GM12878 (cell line): ENCODE measurements around the gene RREB1. TPM values are rescaled to one million over a fixed set of nuclear protein-coding genes. Genes with fewer than 3 reads are reported as not detected.

ENCODE experiments used
- ATAC-seq: fragments of 200-7000 bp; cut with Tn5 transposase; 3 replicates; pipeline ENCODE4 v1.9.1; 2020; ENCODE audit warnings: mild to moderate bottlenecking, moderate library complexity
- BruUV-seq: library from RNA; stranded (reverse); fragments of 400-500 nt; replicated peaks from 2 replicates; lab custom pipeline; 2021; lab: Mats Ljungman, UMichigan
- CTCF ChIA-PET: fragments of 300-600 bp; sonication (Branson Sonifier 250); formaldehyde crosslinking; extraction: SDS; loops from one replicate; lab custom pipeline; 2021; ENCODE audit warnings: inconsistent platforms; lab: Yijun Ruan, JAX
- POLR2A ChIA-PET: fragments of 350-600 bp; formaldehyde crosslinking; extraction: SDS; loops from one replicate; lab custom pipeline; 2021; ENCODE audit warnings: inconsistent platforms; lab: Charles Lee
- RAD21 ChIA-PET: fragments of 300-600 bp; sonication (Branson Sonifier 250); formaldehyde crosslinking; loops from one replicate; lab custom pipeline; 2023; ENCODE audit warnings: antibody characterized with exemption; ENCODE audit not compliant: unreplicated experiment; lab: Charles Lee
- SMC1A ChIA-PET: fragments of 300-600 bp; sonication (Branson Sonifier 250); formaldehyde crosslinking; loops from one replicate; lab custom pipeline; 2023; ENCODE audit not compliant: unreplicated experiment, uncharacterized antibody; lab: Charles Lee
- DNase-seq: peaks from one replicate; pipeline ENCODE4 v3.0.0-alpha.2; 2011; ENCODE audit warnings: low read depth, low spot score
- FAIRE-seq: peaks from 3 replicates; lab custom pipeline; 2011; peaks lifted over from hg19 to GRCh38; lab: Jason Lieb, UNC
- H2AFZ ChIP-seq: 2 replicates; pipeline ENCODE4 v1.6.0; 2011; ENCODE audit warnings: low read depth, low read length, control low read depth; ENCODE audit not compliant: control insufficient read depth
- H3K27ac ChIP-seq: 2 replicates; pipeline ENCODE4 v1.5.1; 2011; ENCODE audit warnings: control low read depth; ENCODE audit not compliant: control insufficient read depth, insufficient read depth
- H3K27me3 ChIP-seq, 2 experiments: replicated peaks in 1 of 2; 2 replicates each; pipeline versions ENCODE4 v1.6.0 to v1.6.1; 2011; ENCODE audit warnings: low read length in 1 of 2; ENCODE audit not compliant: control insufficient read depth in 2 of 2, insufficient read depth in 2 of 2
- H3K36me3 ChIP-seq, 2 experiments: 2 replicates each; pipeline ENCODE4 v1.5.1; 2011; ENCODE audit warnings: low read length in 1 of 2; ENCODE audit not compliant: control insufficient read depth in 2 of 2, insufficient read depth in 2 of 2
- H3K4me1 ChIP-seq: 2 replicates; pipeline ENCODE4 v1.6.1; 2011; ENCODE audit warnings: mild to moderate bottlenecking, low read length, moderate library complexity, mixed read lengths; ENCODE audit not compliant: control insufficient read depth, insufficient read depth
- H3K4me2 ChIP-seq: 2 replicates; pipeline ENCODE4 v1.6.0; 2011; ENCODE audit warnings: control low read depth; ENCODE audit not compliant: control insufficient read depth, insufficient read depth
- H3K4me3 ChIP-seq: fragments of 200-600 bp; sonication (generic); 2 replicates; pipeline ENCODE4 v1.5.1; 2016
- H3K79me2 ChIP-seq: 2 replicates; pipeline ENCODE4 v1.6.0; 2011; ENCODE audit warnings: low read length; ENCODE audit not compliant: control insufficient read depth, insufficient read depth
- H3K9ac ChIP-seq: 2 replicates; pipeline ENCODE4 v1.8.0; 2011; ENCODE audit warnings: low read length, control low read depth, mixed read lengths; ENCODE audit not compliant: control insufficient read depth, insufficient read depth
- H3K9me3 ChIP-seq: replicated peaks from 3 replicates; pipeline ENCODE4 v1.5.1; 2011; ENCODE audit warnings: mild to moderate bottlenecking, low read length; ENCODE audit not compliant: control insufficient read depth, insufficient read depth
- H4K20me1 ChIP-seq: 2 replicates; pipeline ENCODE4 v1.6.0; 2011; ENCODE audit not compliant: control insufficient read depth, insufficient read depth
- BRCA1 ChIP-seq: IDR thresholded peaks from 2 replicates; pipeline ENCODE4 v1.6.1; 2011; ENCODE audit warnings: low read depth, low read length, improper control_type of control experiment
- GABPA ChIP-seq: IDR thresholded peaks from 2 replicates; pipeline ENCODE4 v1.6.1; 2014; ENCODE audit warnings: antibody characterized with exemption, low read depth, mild to moderate bottlenecking, inconsistent platforms
- PRDM15 ChIP-seq: fragments of 450-650 bp; formaldehyde crosslinking; IDR thresholded peaks from 2 replicates; pipeline ENCODE4 v1.4.0; 2020; ENCODE audit warnings: mild to moderate bottlenecking, moderate library complexity
- TCF7 ChIP-seq: IDR thresholded peaks from 2 replicates; pipeline ENCODE4 v1.6.1; 2014; ENCODE audit warnings: antibody characterized with exemption, borderline replicate concordance
- ZBTB4 ChIP-seq: fragments of 450-650 bp; formaldehyde crosslinking; IDR thresholded peaks from 2 replicates; pipeline ENCODE4 v1.4.0; 2022; ENCODE audit warnings: mild to moderate bottlenecking, moderate library complexity
- ZSCAN29 ChIP-seq: fragments of 450-650 bp; IDR thresholded peaks from 2 replicates; pipeline ENCODE4 v1.6.1; 2017; ENCODE audit warnings: mild to moderate bottlenecking, moderate library complexity
- WGBS: methylation state at CpG from one replicate; pipeline ENCODE4 v1.1.6; 2016; ENCODE audit warnings: low lambda C conversion rate; ENCODE audit not compliant: insufficient replicate concordance, insufficient coverage; ENCODE audit errors: missing lambda C conversion rate; 5-methylcytosine and 5-hydroxymethylcytosine counted together
- in situ Hi-C: fragments of 300-500 bp; cut with MboI; formaldehyde crosslinking; loops from 9 replicates; pipeline ENCODE4 v1.14.3; 2018; ENCODE audit warnings: mixed read lengths
- intact Hi-C: fragments of 100-400 bp; cut with micrococcal nuclease; formaldehyde crosslinking; loops from one replicate; pipeline ENCODE4 v1.14.2; 2022; ENCODE audit not compliant: unreplicated experiment
- polyA plus RNA-seq, 11 experiments: library from polyadenylated mRNA; depleted of rRNA in 4 of 11; unstranded in 6 of 11; stranded (reverse) in 5 of 11; fragments of >200 nt; fragmentation: Nextera tagmentation in 4 of 11; fragmentation: Illumina TruSeq in 1 of 11; extraction: Ambion mirVana in 4 of 11; extraction: Trizol in 1 of 11; gene quantifications; 1 replicate in 1 of 11; 2 replicates in 10 of 11; pipeline versions ENCODE4 v1.2.1 to v1.2.3, GENCODE V29; 2011 to 2016; ENCODE audit warnings: inconsistent platforms in 2 of 11, missing spikeins in 2 of 11, low read depth in 1 of 11
- total RNA-seq, 4 experiments: library from RNA; depleted of rRNA in 3 of 4; stranded (reverse); fragments of >200 nt in 3 of 4; fragmentation: Illumina TruSeq in 1 of 4; extraction: Trizol in 1 of 4; gene quantifications; 2 replicates each; pipeline versions ENCODE4 v1.2.1 to v1.2.3, GENCODE V29; 2013 to 2021

RREB1 gene
- total and polyA plus RNA-seq, 10 of the 15 experiments (the other 5 are each of a cell fraction or from before 2014, with no cell fraction given) = 1.9 to 30.3 (median 8.6) TPM

- TF ChIP-seq GABPA (no peak), BRCA1 (no peak), ZSCAN29 (no peak), ZBTB4 (CRISPR knock-in tag) (no peak)
These were observed 106.7 kb downstream of the RREB1 start (continued) for GRCh38 chr6:7214468-7214867.

GRCh38 chr6:7215131-7215530 is 107.4 kb downstream of the RREB1 start:
- ChIA-PET CTCF (interaction anchor here (0.6 kb wide), 1 partner anchor 87 kb away, joined by 3 read pairs; no protein-coding TSS in a partner anchor), POLR2A (no interaction called here), RAD21 (interaction anchor here (1.2 kb wide), 1 partner anchor 59 kb away, joined by 3 read pairs; no protein-coding TSS in a partner anchor), SMC1A (interaction anchor here (0.6 kb wide), 1 partner anchor 71 kb away, joined by 3 read pairs; no protein-coding TSS in a partner anchor)
- intact Hi-C loops = no loop called here
- H3K4me2 ChIP-seq = no peak overlapping the region
- TF ChIP-seq TCF7 = no peak
- no peak for TF ChIP-seq PRDM15 (CRISPR knock-in tag)
- 100% methylated on average over 8 of the region's 8 CpGs for WGBS
- peaks cover 40 to 59% of the 10 kb centered on the region in 2 experiments for H3K36me3 ChIP-seq
- H2AFZ ChIP-seq = no peak overlapping the region
- in situ Hi-C loops = no loop called here
- ATAC-seq (no peak), DNase-seq (no peak), FAIRE-seq (no peak)
- no peaks in the 10 kb centered on the region for H3K4me1 ChIP-seq
- no peaks in the 10 kb centered on the region for H4K20me1 ChIP-seq
- no peak overlapping the region for H3K4me3 ChIP-seq
- H3K79me2 ChIP-seq = no peaks in the 10 kb centered on the region; the same call in 1 of the 2 replicates
- no peak overlapping the region for H3K9ac ChIP-seq
- no peaks in the 10 kb centered on the region for H3K9me3 ChIP-seq
- no TSS peak for BruUV-seq
- H3K27ac ChIP-seq = no peak overlapping the region
- no peaks in the 10 kb centered on the region for H3K27me3 ChIP-seq
